ENCODE measurements around the gene SLC48A1. TPM values are rescaled to one million over a fixed set of nuclear protein-coding genes. Genes with fewer than 3 reads are reported as not detected.

SLC48A1 gene
- total and polyA plus RNA-seq, 2 donors (not counting 3 experiments of a cell fraction or from before 2014, with no cell fraction given), result 17.3 to 20.3 TPM

GRCh38 chr12:47745485-47746041 lies 27.5 kb upstream of the SLC48A1 start:
- BruUV-seq (replicated peaks), result no TSS peak
- H3K27me3 ChIP-seq (ENCODE audit: control insufficient read depth in 2 of 2, insufficient read depth in 2 of 2, low read length in 2 of 2), result no peaks in the 10 kb centered on the region
- DNase-seq (ENCODE audit: low read depth, low spot score) (no peak), FAIRE-seq (no peak)
- H3K79me2 ChIP-seq (ENCODE audit: control insufficient read depth, insufficient read depth, low read length), result no peaks in the 10 kb centered on the region
- no peaks in the 10 kb centered on the region for H3K9me1 ChIP-seq (replicated peaks; ENCODE audit: control insufficient read depth, extremely low read depth, insufficient read depth, low read length)
- no peak overlapping the region for H3K9ac ChIP-seq (replicated peaks; ENCODE audit: extremely low read depth, insufficient read depth, low read length)
- no peak overlapping the region for H3K27ac ChIP-seq (ENCODE audit: insufficient read depth, low read depth, low read length)
- H3K36me3 ChIP-seq (ENCODE audit: control insufficient read depth in 2 of 2, extremely low read depth in 1 of 2, insufficient read depth in 2 of 2, low read length in 2 of 2), result peaks cover 6 to 43% of the 10 kb centered on the region in 2 experiments
- H4K20me1 ChIP-seq (replicated peaks; ENCODE audit: control insufficient read depth, extremely low read depth, insufficient read depth, low read length), result no peaks in the 10 kb centered on the region
- TF ChIP-seq MAX (IDR thresholded peaks at IDR 0.05; ENCODE audit: insufficient read depth, insufficient read length) (no peak), GATA2 (IDR thresholded peaks at IDR 0.05; ENCODE audit: insufficient read depth, insufficient read length, low read depth, low read length) (no peak), JUN (IDR thresholded peaks at IDR 0.05; ENCODE audit: borderline replicate concordance, insufficient read depth, insufficient read length, low read depth) (no peak), FOS (IDR thresholded peaks at IDR 0.05; ENCODE audit: borderline replicate concordance, insufficient read depth, low read length) (no peak), EZH2 (IDR thresholded peaks at IDR 0.05; ENCODE audit: borderline replicate concordance, low read depth, low read length, severe bottlenecking) (no peak), POLR2AphosphoS5 (IDR thresholded peaks at IDR 0.05; ENCODE audit: insufficient read depth, low read depth, low read length) (no peak), POLR2A (IDR thresholded peaks at IDR 0.05; ENCODE audit: low read depth, low read length) (no peak), CTCF (IDR thresholded peaks at IDR 0.05; ENCODE audit: extremely low read depth in 1 of 2, insufficient read depth in 1 of 2, low read depth in 1 of 2, low read length in 2 of 2) (no peak), MYC (IDR thresholded peaks at IDR 0.05; ENCODE audit: low read depth, low read length) (no peak)
- intact Hi-C loops (cut with micrococcal nuclease), result no loop called here
- H3K4me3 ChIP-seq (replicated peaks in 1 of 3; ENCODE audit: insufficient read depth in 1 of 3, low read depth in 1 of 3, low read length in 3 of 3), result no peak overlapping the region
- CTCF ChIA-PET, result interaction anchor here (1.5 to 10.4 kb wide), 5 partner anchors 11 to 94 kb away, joined by 5 to 385 read pairs (median 136); partner anchors contain the start of genes RAPGEF3 and SLC48A1
- H3K9me3 ChIP-seq (replicated peaks; ENCODE audit: control insufficient read depth, insufficient read depth, low read length), result no peaks in the 10 kb centered on the region
- H3K4me2 ChIP-seq (ENCODE audit: insufficient read depth, low read length), result no peak overlapping the region
- dilution Hi-C loops (cut with MboI; ENCODE audit: extremely low pct_ligation_motif_present, low sequenced_read_pairs), result no loop called here
- POLR2A ChIA-PET, result no interaction called here
- H2AFZ ChIP-seq (ENCODE audit: low read depth, low read length), result no peak overlapping the region
- H3K4me1 ChIP-seq (ENCODE audit: control insufficient read depth, extremely low read depth, insufficient read depth, low read length), result peaks cover 11% of the 10 kb centered on the region

All from endothelial cell of umbilical vein (primary cell).